Measurements from ENCODE around the gene SND1. TPM values are rescaled to one million over a fixed set of nuclear protein-coding genes. Genes with fewer than 3 reads are reported as not detected.

The SND1 gene
- total and polyA plus RNA-seq, 2 of the 4 experiments (the other 2 are of a cell fraction) = 154 to 294 TPM

GRCh38 chr7:128000854-128001265 is 348.9 kb downstream of the SND1 start:
- no peak overlapping the region for H3K4me2 ChIP-seq (ENCODE audit: low read depth, low read length)
- no peak overlapping the region for H4K5ac ChIP-seq (ENCODE audit: low read depth, low read length)
- H2BK15ac ChIP-seq (ENCODE audit: low read depth, low read length) = no peak overlapping the region
- H3K27ac ChIP-seq (ENCODE audit: insufficient read depth, low read length) = no peak overlapping the region
- H3K9me1 ChIP-seq (ENCODE audit: insufficient read depth, low read length) = peaks cover 36% of the 10 kb centered on the region
- no peak overlapping the region for H2AK9ac ChIP-seq (replicated peaks; ENCODE audit: low read depth, low read length, poor library complexity)
- H2BK20ac ChIP-seq (ENCODE audit: low read depth, low read length) = no peak overlapping the region
- 71% methylated on average over 1 of the region's 6 CpGs; no CpG with 5 or more reads in 1 of the 2 experiments for WGBS, 2 experiments (ENCODE audit: extremely low coverage in 2 of 2, insufficient read length in 1 of 2)
- H2BK120ac ChIP-seq (ENCODE audit: low read depth, low read length) = no peak overlapping the region
- H3K4ac ChIP-seq (ENCODE audit: low read depth, low read length) = no peak overlapping the region
- H3K36me3 ChIP-seq (ENCODE audit: control insufficient read depth, insufficient read depth, low read length) = peaks cover 8% of the 10 kb centered on the region
- no peak overlapping the region for H3K18ac ChIP-seq (ENCODE audit: low read depth, low read length)
- no peak overlapping the region for H3K23ac ChIP-seq (ENCODE audit: low read depth, low read length)
- TF ChIP-seq RAD21 (IDR thresholded peaks at IDR 0.05; ENCODE audit: low read length) (no peak), SMC3 (IDR thresholded peaks at IDR 0.05; ENCODE audit: low read depth, low read length) (no peak), RFX5 (IDR thresholded peaks at IDR 0.05; ENCODE audit: low read depth, low read length) (no peak), POLR2A (IDR thresholded peaks at IDR 0.05; ENCODE audit: low read depth, low read length) (no peak), ELK1 (IDR thresholded peaks at IDR 0.05; ENCODE audit: borderline replicate concordance, low read depth, low read length) (no peak), CHD1 (IDR thresholded peaks at IDR 0.05; ENCODE audit: low read depth, low read length) (no peak), BHLHE40 (IDR thresholded peaks at IDR 0.05; ENCODE audit: low read depth, low read length) (no peak), MAFK (IDR thresholded peaks at IDR 0.05; ENCODE audit: low read depth, low read length) (no peak), CEBPB (IDR thresholded peaks at IDR 0.05; ENCODE audit: low read depth, low read length) (no peak), FOS (IDR thresholded peaks at IDR 0.05; ENCODE audit: low read depth, low read length) (no peak)
- H3K56ac ChIP-seq (ENCODE audit: extremely low read depth, insufficient read depth, low read length) = no peak overlapping the region
- no peak overlapping the region for H4K91ac ChIP-seq (ENCODE audit: insufficient read depth, low read depth, low read length)
- H2BK5ac ChIP-seq (ENCODE audit: low read depth, low read length, poor library complexity, severe bottlenecking) = no peak overlapping the region
- peaks cover 46 to 85% of the 10 kb centered on the region in 2 experiments for H3K79me1 ChIP-seq (ENCODE audit: low read depth in 1 of 2, low read length in 2 of 2)
- peaks cover 37% of the 10 kb centered on the region for H4K20me1 ChIP-seq (ENCODE audit: insufficient read depth, low read length)
- ChIA-PET CTCF (no interaction called here), POLR2A (ENCODE audit: unreplicated experiment) (no interaction called here)
- no peaks in the 10 kb centered on the region for H3K9me3 ChIP-seq (ENCODE audit: control insufficient read depth, insufficient read depth, low read length)
- DNase-seq (no peak), ATAC-seq (ENCODE audit: low read depth) (no peak)
- no peak overlapping the region for H2AFZ ChIP-seq (replicated peaks; ENCODE audit: low read length, poor library complexity)
- H3K4me3 ChIP-seq (ENCODE audit: insufficient read depth, low read depth, low read length) = no peak overlapping the region
- H2AK5ac ChIP-seq (ENCODE audit: low read depth, low read length) = no peak overlapping the region
- dilution Hi-C loops (cut with HindIII; ENCODE audit: low sequenced_read_pairs, unreplicated experiment) = no loop called here
- in situ Hi-C loops (cut with MboI; ENCODE audit: low sequenced_read_pairs) = no loop called here
- BruUV-seq (replicated peaks) = no TSS peak
- H4K8ac ChIP-seq (ENCODE audit: low read depth in 2 of 2, low read length in 2 of 2) = no peak overlapping the region
- no peak overlapping the region for H3K14ac ChIP-seq (replicated peaks; ENCODE audit: low read depth, low read length)
- H3K27me3 ChIP-seq (ENCODE audit: control insufficient read depth, insufficient read depth, low read length) = no peaks in the 10 kb centered on the region
- intact Hi-C loops (cut with micrococcal nuclease) = no loop called here
- peaks cover 8% of the 10 kb centered on the region for H3K4me1 ChIP-seq (ENCODE audit: control insufficient read depth, insufficient read depth, low read length)
- H3K9ac ChIP-seq (ENCODE audit: low read depth, low read length) = no peak overlapping the region
